Activated CD8-positive, alpha-beta memory T cell treated with anti-CD3 and anti-CD28 coated beads, Interleukin-2, amount 50 U/mL, for 1 hour (primary cell): ENCODE data around the gene LDB1.

Source experiments
- DNase-seq: peaks from one replicate; pipeline ENCODE4 v3.0.0-alpha.2; 2020; ENCODE audit errors: extremely low read depth

LDB1 gene

DNA sequence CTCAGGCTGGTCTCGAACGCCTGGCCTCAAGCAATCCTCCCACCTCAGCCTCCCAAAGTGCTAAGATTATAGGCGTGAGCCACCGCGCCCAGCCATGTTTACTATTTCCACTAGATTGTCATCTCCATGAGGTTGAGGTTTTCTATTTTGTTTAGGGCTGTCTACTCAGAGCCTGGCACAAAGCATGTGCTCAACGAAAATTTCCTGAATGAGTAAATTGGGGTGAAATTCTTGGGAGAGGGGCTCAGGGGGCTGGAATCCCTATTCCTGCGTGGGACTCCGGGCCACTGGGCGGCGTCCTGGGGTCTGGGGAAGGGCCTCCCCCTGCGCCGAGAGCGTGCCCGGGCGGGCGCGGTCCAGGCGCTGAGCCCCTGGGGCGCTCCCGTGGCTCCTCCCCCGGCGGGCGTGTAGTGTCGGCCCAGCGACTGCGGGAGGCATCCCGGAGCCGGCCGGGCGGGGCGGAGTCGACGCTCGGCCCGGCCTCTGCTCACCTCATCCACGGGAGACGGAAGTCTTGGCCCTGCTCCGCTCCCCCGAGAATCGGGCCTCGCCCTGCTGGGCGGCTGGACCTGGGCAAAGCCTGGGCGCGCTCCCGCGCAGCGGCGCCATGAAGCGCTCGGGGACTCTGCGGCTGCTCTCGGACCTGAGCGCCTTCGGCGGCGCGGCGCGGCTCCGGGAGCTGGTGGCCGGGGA, 55.2 kb downstream of the LDB1 start, which contains the start of gene HPS6:
TSS of gene HPS6 (plus strand) at position 482 of the 693 bp plus-strand sequence. CDS start at position 608, 126 bp downstream.
- DNase-seq: peak; percentile 57

DNA sequence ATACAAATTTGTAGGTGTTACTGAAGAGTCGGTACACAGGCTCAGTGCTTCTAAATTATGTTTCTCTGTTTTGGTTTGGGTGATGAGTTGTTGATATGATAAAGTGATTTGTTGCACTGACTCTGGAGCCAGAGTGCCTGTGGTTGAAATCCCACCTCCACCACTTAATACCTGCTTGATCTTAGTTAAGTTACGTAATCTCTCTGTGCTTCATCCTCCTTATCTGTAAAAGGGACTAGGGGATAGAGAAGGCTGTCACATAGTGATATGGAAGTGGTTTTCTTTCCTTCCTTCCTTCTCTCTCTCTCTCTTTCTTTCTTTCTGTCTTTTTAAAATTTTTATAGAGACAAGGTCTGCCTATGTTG, 55.7 kb downstream of the LDB1 start:
- DNase-seq: no peak

DNA sequence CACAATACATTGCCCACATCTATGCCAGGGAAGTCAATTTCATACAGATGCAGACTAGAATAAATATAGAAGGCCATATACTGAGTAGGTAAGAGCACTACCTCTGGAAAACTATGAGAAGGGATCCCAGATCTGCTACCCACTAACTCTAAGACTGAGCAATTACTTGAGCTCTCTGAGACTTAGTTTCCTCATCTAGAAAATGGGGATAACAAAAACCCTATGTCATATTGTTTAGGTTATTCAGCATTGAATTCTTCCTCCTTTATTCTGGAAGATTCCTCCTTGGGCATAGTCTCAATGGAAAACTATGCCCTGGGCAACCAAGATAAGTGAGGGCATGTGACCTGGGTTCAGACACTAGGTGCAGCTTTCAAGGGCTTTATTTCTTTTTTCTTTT, 60.2 kb downstream of the LDB1 start:
- no peak for DNase-seq
